ENCODE results near the gene ADARB2.

DNA sequence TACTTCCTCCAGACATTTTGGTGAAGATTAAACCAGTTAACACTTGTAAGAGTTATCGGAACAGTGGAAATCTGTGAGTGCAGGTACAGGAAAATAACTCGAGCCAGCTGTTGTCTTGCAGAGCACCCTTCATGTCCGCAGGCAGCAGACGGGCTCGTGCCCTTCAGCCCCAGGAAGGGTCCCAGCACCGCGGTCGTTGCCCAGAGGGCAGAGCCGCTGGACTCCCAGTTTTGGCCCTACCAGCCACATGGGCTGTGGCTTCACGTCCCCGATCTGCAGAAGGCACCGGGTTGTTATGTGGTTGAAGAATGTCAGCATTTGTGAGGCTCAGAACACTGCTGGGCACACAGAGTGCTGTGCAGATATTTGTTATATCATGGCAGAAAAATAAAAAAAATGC, 7.2 kb upstream of the ADARB2 start:
- TF ChIP-seq, protein P1, sequence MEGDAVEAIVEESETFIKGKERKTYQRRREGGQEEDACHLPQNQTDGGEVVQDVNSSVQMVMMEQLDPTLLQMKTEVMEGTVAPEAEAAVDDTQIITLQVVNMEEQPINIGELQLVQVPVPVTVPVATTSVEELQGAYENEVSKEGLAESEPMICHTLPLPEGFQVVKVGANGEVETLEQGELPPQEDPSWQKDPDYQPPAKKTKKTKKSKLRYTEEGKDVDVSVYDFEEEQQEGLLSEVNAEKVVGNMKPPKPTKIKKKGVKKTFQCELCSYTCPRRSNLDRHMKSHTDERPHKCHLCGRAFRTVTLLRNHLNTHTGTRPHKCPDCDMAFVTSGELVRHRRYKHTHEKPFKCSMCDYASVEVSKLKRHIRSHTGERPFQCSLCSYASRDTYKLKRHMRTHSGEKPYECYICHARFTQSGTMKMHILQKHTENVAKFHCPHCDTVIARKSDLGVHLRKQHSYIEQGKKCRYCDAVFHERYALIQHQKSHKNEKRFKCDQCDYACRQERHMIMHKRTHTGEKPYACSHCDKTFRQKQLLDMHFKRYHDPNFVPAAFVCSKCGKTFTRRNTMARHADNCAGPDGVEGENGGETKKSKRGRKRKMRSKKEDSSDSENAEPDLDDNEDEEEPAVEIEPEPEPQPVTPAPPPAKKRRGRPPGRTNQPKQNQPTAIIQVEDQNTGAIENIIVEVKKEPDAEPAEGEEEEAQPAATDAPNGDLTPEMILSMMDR (conservative IDR thresholded peaks at IDR 0.05 in 1 of 2, IDR thresholded peaks at IDR 0.05 in 1 of 2; ENCODE audit: low read depth in 1 of 2, low read length in 2 of 2) = no peak
- TF ChIP-seq EZH2 (IDR thresholded peaks at IDR 0.05; ENCODE audit: low read length, missing control alignments) = no peak
